Frontal cortex (tissue), 4 donors: ENCODE measurements around the gene ITPR3. TPM values are rescaled to one million over a fixed set of nuclear protein-coding genes. Genes with fewer than 3 reads are reported as not detected.

Experiments used
- DNase-seq, 2 donors: peaks; one replicate each; pipeline ENCODE4 v3.0.0; 2012; ENCODE audit warnings: low spot score in 2 of 2
- FAIRE-seq: peaks from 2 replicates; lab custom pipeline; 2012; peaks lifted over from hg19 to GRCh38; lab: Jason Lieb, UNC
- total RNA-seq: library from RNA; depleted of rRNA; stranded (reverse); fragments of >200 nt; gene quantifications from one replicate; pipeline ENCODE4 v1.2.3, GENCODE V29; 2014
- donor health status: control.
- donor health status: control.
- donor health status: control.

Gene ITPR3
- total RNA-seq, 1 donor from 2014 or later: 1.2 TPM

DNA sequence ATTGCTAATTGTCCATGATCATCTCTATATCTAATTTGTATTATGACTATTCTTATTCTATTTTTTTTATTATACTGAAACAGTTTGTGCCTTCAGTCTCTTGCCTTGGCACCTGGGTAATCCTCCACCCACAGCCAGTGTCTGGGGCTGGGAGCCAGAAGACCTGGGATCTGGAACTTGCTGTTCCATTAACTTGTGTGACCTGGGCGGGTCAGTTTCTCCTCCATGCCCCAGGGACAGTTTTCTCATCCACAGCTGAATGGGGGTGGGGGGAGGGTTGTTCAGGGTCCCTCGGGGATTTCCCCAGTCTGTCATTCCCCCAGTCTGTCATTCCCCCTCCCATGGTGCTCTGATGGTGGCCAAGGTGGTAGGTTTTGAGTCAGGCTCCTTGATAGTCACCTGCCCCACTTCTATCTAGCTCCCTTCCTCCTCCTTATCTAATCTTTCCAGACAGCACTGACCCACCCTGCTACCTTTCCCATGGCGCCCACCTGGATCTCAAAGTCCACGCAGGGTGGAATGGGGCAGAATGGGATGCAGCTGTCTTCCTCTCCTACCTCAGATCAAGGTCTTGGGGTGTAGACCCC is 10.9 kb downstream of the ITPR3 start:
- FAIRE-seq: no peak

DNA sequence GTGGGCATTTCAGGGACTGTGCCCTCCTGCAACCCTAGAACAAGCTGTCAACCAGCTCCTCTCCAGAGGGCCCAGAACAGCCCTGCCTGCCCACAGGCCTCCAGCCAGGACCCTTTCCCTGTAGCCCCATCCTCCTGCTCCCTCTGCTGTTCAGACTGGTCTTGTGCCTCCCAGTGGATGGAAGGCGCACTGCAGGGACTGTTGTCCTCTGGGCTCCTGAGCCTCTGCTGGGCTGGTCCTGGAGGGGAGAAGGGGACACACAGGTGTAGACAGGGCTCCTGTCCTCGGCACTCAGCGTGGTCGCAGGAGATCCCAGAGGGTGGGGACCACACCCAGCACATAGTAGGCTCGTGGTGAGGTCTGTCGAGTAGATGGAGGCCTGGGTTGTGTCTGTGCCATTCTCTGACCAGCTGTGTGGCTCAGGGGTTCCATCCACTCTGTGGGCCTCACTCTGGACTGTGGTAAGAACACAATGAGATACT is 11.5 kb downstream of the ITPR3 start:
- FAIRE-seq (no peak), DNase-seq (peak in 1 of 2 donors; percentile 52)

More for the DNA sequence above, 10.9 kb downstream of the ITPR3 start:
- no peak for DNase-seq

DNA sequence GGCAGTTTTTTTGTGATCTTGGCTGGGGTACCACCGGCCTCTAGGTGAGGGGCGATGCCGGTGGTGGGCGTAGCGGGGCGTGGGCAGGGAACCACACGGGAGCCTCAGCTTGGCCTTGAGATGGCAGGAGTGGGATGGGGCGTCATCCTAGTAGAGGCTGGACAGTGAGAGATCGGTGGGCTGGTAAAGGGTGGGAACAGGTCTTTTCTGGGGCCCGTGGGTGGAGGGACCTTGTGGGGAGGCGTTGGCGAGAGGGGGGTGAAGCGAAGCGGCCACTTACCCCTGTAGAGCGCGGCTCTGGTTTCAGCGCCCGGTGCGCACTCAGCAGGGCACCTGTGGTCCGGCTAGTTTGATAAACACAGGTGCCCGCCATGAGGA is 12.0 kb downstream of the ITPR3 start:
- DNase-seq: no peak
- no peak for FAIRE-seq

DNA sequence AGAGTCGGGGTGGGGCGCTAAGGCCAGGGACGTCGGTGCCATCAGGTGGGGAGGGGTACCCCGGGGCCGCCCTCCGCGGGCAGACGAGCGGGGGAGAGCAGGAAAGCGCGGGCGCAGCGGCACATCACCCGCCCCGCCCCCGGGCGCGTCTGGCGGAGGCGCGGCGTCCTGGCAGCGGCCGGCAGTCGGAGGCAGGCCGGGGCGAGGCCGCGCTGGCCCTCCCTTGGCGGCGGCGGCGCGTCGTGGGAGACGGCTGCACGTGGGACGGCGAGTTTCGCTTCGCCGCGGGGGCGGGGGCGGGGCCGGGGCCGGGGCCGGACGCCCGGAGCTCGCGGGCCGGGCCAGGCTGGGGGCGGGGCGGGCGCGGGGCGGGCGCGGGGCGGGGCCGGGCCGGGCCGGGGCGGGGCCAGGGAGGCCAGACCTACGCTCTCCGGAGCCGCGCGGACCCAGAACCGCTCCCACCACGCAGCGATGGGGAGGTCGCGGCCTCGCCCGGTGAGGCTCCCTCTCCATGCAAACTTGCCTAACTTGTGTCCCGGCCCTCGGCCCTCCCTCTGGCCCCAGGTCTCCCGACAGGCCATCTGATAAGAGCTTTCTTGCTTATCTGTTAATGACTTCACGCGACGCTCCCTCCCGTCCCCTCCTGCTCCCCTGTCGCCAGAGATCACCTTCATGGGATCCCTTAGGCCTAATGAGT is 12.5 kb downstream of the ITPR3 start:
- DNase-seq: peak; percentile 86 to 90
- no peak for FAIRE-seq

DNA sequence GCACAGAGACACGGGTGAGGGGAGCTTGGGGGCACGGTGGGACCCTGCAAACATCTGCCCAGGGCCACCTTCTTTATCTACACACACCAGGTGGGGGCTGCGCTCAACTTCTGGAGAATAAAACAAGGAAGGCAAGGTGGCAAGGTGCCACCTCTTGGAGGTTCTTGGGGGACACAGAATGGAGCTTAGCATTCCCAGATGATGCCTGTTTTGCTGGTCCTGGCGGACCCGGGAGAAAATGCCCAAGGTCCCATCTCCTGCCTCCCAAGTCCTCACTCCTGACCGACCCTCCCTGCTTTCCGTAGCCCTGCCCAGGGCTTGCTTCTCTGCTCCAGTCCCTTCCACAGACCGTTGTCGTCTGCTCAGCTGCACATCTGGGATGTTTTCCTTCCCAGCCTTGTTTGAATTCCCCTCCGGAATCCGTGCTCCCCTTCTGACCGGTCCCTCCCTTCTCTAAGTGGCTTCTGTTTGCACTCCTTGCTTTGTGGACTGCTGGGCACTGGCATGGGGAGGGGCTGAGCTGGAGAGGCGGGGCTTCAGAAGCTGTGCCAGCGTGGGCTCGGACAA is 13.1 kb downstream of the ITPR3 start:
- no peak for DNase-seq
- FAIRE-seq: no peak

DNA sequence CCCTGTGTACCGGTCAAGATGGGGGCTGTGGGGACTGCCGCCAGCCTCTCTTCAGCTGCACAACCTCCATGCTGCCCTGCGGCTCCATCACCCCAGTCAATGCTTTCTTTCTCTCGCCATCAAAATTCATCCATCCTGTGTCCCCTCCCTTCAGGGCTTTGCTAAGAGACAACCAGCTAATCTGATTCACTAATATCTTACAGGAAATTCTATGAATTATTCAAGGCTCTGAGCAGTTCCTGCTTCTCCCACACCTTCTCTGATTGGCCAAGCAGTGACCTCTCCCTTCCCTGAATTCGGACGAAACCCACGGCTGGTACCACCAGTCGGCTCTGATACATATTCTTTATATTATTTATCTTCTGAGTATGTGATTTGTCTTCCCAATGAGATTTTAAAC is 13.8 kb downstream of the ITPR3 start:
- DNase-seq (no peak), FAIRE-seq (no peak)

DNA sequence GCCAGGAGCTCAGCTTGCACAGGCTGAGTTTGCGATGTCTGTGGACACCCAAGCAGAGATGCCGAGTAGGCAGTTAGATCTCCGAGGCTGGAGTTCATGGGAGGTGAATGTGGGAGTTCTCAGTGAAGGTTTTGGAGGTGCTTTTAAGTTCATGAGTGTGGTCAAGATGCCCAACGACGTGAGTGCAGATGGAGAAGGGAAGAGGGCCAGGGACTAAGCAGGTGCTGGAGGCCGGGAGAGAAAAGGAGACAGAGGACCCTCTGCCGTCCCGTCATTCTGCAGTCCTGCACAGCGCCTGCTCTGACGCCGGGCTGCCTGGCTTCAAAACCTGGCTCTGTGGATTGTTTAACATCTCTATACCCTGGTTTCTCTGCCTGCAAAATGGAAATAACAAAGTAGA is 15.5 kb downstream of the ITPR3 start:
- FAIRE-seq (no peak), DNase-seq (no peak)

DNA sequence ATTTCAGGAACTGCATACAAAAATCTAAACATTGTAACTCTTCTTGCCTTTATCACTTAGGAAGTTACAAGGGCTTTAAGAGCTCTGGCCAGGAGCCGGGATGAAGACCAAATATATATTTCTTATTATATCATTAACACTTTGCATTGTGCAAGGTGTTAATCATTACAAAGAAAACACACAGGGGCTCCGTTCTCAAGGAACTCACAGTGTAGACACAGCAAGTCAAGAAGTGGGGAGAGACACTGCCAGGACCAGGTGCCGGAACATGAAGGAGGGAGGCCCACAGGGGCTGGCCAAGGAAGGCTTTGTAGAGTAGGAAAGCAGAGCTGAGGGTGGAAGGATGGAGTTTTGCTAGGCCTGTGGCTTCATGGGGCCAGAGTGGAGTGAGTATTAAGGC is 17.4 kb downstream of the ITPR3 start:
- FAIRE-seq (no peak), DNase-seq (no peak)

DNA sequence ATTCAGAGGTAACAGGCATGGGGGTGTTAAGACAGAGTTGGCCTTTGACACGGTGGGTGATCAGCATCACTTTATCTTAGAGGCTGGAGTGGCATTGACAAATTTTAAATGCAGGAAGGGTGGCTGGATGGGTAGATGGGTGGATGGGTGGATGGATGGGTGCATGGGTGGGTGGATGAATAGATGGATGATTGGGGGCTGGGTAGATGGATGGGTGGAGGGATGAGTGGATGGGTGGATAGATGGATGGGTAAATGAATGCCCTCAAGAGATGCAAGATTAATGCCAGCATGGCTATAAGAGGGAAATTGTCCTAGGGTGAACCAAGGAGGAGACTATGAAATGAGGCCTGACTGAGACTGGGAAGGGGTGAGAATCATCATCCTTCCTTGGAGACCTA is 18.4 kb downstream of the ITPR3 start:
- FAIRE-seq (no peak), DNase-seq (no peak)

DNA sequence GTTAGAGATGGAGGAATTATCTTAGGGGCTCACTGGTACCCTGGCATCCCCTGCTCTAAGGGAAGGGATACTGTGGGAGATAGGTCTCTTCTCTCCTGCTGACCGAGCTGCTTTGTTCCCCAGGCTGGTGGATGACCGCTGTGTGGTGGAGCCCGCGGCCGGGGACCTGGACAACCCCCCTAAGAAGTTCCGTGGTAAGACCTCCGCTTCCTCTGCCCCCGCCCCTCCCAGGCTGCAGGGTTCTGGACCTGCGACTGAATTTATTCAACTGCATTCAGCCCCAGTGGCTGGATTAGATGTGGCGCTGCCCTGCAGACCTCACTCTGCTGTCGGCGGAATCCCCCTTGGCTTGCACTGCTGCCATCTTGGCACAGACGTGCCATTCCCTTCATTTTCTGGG is 19.2 kb downstream of the ITPR3 start:
- FAIRE-seq (no peak), DNase-seq (no peak)

DNA sequence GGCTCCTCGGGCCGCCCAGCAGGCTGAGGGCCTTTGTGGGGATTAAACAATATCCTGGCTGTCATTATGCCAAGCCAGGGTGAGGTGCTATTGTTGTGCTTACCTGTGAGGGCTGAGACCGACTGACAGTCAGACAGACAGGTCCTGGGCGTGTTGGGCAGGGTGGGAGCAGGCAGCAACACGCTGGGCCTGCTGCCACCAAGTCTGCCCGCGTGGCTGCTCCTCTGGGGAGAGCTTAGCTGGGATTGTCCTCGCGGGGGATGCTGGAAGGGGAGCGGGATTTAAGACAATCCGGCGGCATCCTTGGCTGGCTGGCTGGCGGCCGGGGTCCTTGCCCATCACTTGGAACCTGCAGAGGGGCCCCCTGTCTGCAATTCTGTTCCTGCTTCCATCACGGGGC is 20.0 kb downstream of the ITPR3 start:
- no peak for FAIRE-seq
- no peak for DNase-seq

DNA sequence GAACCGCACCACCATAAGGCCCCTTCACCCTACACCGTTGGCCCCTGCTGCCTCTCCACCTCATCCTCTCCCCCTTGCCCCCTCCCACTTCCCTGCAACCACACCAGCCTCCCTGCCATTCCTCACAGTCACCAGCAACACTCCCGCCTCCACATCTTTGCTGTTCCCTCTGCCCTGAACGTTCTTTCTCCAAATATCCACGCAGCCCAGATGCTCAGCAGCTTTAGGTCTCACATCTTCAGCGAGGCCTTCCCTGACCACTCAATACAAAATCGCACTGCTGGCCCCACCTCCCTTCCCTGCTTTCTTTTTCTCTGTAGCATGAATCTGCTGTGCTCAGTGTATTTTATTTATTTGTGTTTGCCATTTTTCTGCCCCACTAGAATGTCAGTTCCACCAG is 20.5 kb downstream of the ITPR3 start:
- no peak for DNase-seq
- no peak for FAIRE-seq

DNA sequence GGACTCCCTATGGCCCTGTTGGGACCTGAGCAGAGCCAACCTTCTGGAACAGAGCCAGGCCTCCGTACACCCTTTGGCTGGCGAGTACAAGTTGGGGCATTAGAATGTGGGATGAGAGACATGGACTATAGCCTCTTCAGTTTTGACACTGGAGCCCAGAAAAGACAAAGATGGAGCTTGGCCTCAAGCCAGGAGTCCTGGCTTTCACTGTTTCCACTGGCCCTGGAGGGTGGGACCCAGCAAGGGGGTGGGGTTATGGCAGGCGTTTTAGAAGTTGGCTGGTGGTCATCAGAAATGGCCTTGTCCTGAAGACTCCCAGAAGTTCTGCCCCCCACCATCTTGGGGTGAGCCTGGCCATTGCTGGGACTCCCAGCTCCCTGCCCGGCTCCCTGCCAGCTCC is 21.8 kb downstream of the ITPR3 start:
- FAIRE-seq: no peak

DNA sequence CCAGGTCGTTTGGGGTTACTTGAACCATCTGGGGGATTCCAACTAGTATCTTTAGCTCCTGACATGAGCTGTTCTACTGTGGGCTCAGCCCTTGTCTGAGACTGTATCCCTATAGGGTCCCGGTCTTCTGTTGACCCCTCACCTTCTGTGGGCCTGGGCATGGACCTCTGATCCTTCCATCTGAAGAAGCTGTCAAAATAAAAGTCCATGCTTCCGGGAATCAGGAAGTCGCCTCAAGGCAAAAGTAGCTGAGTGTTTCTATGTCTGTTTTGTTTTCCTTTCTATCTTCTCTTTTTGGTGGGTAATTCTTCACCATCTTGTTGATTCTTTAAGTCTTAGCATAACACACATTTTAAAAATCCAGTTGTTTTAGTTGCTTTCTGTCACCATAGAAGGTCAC is 30.3 kb downstream of the ITPR3 start:
- no peak for DNase-seq
- FAIRE-seq: no peak

More for the DNA sequence above, 21.8 kb downstream of the ITPR3 start:
- DNase-seq: no peak

DNA sequence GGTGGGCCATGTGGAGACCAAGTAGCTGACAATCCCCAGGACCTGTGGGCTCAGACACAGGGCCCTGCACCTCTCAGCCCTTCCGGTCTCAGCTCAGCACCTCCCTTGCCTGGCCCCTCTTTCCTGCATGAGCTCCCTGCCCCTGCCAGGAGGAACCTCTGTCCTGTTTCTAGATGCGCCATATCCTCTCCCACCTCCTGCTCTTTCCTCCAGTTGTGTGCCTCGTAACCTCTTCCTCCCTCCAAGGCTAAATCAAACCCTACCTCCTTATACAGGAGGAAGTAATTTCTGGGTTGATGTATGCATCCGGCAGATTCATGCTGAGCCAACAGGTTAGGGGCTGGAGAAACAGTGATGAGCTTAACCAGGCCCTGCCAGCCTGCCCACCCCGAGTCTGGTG is 30.9 kb downstream of the ITPR3 start:
- FAIRE-seq: no peak
- no peak for DNase-seq

DNA sequence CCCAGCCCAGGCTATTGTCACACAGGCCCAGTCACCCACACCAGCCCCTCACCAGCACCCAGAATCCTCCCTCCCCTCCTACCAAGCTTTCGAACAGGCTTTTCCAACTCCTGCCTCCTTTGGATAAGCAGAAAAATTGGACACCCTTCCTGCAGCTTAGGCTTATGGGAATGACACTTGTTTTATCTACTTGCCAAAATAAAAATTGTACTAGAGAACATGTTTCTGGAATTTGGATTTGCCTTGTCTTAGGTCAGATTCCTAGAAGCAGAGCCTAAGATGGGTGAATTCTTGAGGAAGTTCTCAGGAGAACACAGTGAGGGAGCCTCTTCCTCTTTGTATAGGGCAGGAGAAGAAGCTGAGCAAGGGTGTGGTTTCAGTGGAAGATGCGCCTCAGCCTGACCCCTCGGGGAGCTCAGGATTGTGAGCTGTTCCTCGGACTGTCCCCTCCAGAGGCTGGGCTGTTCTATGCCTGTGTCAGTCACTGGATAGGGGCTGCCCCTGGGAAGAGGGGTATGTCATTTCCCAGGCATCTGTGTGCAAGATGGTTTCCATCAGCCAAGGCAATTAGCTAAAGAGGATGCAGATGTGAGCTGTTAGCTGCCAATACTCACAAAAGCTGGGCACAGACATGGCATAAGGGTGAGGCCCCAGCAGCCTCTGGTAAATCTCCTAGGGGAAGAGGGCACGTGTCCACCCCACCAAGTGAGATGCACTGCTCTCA is 33.9 kb downstream of the ITPR3 start:
- FAIRE-seq: no peak
- DNase-seq: no peak

DNA sequence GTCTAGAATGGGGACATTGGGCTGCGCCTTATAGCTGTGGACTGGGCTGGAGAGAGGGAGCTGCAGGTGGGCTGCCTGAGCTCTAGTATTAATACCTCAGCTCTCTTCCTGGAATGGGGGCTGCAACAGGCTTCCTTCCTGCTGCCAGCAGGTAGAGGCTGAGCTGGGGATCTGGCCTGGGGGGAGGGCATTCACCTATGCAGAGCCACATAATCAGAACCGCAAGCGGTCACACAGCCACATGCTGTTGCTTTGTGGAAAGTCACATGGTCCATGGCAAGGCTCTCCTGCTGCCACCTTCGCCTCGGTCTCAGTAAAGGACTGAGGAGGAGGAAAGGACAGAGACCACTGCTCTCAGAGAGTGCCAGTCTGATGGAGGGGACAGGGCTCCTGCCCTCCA is 35.7 kb downstream of the ITPR3 start:
- DNase-seq: no peak
- no peak for FAIRE-seq

DNA sequence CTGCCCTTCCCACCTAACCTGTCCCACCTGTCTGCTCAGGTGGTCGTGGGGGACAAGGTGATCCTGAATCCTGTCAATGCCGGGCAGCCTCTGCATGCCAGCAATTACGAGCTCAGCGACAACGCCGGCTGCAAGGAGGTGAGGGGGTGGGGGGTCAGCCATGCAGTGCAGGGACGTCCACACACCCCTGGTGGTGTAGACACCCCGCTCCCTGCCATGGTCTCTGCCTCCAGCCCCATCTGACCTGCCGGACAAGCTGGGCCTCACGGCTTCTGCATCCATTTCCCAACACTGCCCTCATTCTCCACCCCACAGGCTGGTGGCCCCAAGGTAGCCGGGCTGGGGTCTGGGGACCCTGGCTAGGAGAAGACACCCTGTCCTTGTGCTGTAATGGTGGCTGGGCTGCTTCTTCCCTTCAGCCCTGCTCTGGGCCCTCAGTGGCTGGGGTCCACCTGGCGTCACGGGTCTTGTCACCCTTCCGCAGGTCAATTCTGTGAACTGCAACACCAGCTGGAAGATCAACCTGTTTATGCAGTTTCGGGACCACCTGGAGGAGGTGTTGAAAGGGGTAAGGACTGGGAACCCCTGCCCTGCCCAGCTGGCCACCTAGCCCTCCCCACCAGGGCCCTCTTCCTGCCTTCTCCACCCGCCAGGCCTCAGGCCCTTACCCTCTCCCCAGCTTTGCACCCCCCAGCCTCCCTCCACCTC is 38.0 kb downstream of the ITPR3 start:
- DNase-seq (no peak), FAIRE-seq (no peak)

DNA sequence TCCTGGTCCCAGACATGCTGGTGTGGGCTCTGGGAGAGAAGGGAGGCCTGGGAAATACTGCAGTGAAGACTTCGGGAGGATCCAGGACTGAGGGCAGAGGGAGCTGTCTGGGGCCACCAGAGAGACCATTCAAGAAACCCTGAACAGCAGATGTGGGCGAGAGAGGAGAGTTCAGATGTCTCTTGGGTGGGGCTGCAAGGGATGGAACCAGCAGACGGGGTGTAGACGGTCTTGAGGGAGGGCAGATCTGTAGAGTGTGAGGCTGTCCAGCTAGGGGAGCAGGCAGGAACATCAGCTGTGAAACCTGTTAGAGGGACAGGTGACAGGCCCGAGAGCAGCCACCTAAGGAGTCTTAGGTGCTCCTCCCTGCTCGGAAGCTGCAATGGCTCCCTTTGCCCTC is 38.9 kb downstream of the ITPR3 start:
- DNase-seq (no peak), FAIRE-seq (no peak)

DNA sequence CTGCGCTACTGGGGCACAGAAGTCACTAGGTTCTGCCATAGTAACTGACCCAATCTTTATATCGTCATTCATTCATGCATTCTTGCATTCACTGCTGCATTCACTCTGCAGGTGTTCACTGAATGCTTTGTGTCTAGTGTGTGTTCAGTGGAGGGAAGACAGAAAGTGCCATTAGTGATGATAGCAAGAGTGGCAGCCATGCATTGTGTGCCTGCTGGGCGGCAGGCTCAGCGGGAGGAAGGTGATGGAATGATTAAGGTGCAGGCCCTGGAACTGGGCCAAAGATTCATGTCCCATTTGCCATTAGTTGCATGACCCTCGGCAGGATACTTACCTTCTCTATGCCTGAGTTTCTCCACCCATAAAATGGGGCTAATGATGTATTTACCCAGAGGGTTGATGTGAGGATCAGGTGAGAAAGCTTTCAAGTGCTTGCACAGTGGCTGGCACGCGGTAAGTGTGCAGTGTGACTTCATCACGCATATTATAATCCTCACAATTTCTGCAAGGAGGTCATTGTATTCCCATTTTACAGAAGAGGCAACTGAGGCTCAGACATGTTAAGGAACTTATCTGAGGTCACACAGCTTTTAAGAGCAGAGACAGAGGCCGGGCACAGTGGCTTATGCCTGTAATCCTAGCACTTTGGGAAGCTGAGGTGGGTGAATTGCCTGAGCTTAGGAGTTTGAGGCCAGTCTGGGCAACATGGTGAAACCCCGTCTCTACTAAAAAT is 40.1 kb downstream of the ITPR3 start:
- FAIRE-seq (no peak), DNase-seq (no peak)
